ENCODE results near the gene PPFIA1. TPM values are rescaled to one million over a fixed set of nuclear protein-coding genes. Genes with fewer than 3 reads are reported as not detected.

PPFIA1 gene
- total and polyA plus RNA-seq, 2 of the 13 experiments (the other 11 are each of a cell fraction or from before 2014, with no cell fraction given) = 29.9 to 45.2 TPM

DNA sequence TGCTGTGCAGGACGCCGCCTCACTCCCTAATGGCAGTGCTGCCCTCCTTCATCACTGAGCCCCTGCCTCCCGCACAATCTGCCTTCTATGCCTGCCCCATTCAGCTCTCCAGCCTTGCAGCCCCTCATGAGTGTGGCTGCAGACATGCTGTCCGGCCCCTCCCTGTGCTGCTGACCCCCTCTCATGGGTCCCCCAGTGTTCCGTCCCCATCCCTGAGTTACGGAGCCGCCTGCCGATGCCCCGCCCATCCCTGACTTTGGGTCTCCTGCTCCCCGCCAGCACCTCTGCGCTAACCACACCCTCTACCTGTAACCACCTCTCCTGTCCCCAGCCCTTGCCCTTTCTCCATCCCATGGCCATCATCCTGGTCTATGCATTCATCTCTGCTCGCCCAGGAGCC is 161.1 kb downstream of the PPFIA1 start:
- intact Hi-C loops (cut with micrococcal nuclease; ENCODE audit: unreplicated experiment) (no loop called here), in situ Hi-C loops (cut with HindIII; ENCODE audit: extremely low pct_ligation_motif_present, low pct_unique_long_range_greater_than_20kb) (no loop called here)
- Histone ChIP-seq H3K9me3 (ENCODE audit: low read length) (no peaks in the 10 kb centered on the region), H3K36me3 (replicated peaks in 1 of 2; ENCODE audit: control insufficient read depth in 1 of 2, insufficient read depth in 2 of 2, low read length in 2 of 2) (peaks cover 62 to 90% of the 10 kb centered on the region in 2 experiments; a peak in 4 of 5 replicates), H3K4me3 (replicated peaks in 1 of 3; ENCODE audit: insufficient read depth in 1 of 3, low read depth in 2 of 3, low read length in 3 of 3) (no peak overlapping the region), H4K20me1 (ENCODE audit: insufficient read depth, low read length) (peaks cover under 1% of the 10 kb centered on the region; the same call in 1 of the 2 replicates), H3K27ac (ENCODE audit: extremely low read length, insufficient read depth, low read length) (no peak overlapping the region), H3K9ac (ENCODE audit: insufficient read depth, low read depth, low read length) (no peak overlapping the region), H3K4me1 (ENCODE audit: insufficient read depth, low read length) (no peaks in the 10 kb centered on the region), H3K27me3 (ENCODE audit: control insufficient read depth in 1 of 2, insufficient read depth in 2 of 2, low read length in 2 of 2) (no peaks in the 10 kb centered on the region; a peak in 1 of 5 replicates), H2AFZ (ENCODE audit: low read length) (no peak overlapping the region), H3K79me2 (ENCODE audit: insufficient read depth, low read length) (no peaks in the 10 kb centered on the region), H3K4me2 (ENCODE audit: low read depth, low read length) (no peak overlapping the region)
- ATAC-seq = no peak
- no peak for DNase-seq (ENCODE audit: low spot score)
- POLR2A ChIA-PET = no interaction called here
- no peak for FAIRE-seq
- 97% methylated on average over 12 of the region's 12 CpGs for WGBS (ENCODE audit: low lambda C conversion rate)
- CTCF ChIA-PET (ENCODE audit: low intra/inter-chr PET ratio, low total read pairs) = no interaction called here
- BruUV-seq (replicated peaks) = no TSS peak
- TF ChIP-seq MYC (CRISPR knock-in tag; IDR thresholded peaks at IDR 0.05; ENCODE audit: borderline replicate concordance) (no peak), ZNF235 (CRISPR knock-in tag; IDR thresholded peaks at IDR 0.05; ENCODE audit: borderline replicate concordance) (no peak), ELF3 (CRISPR knock-in tag; IDR thresholded peaks at IDR 0.05) (no peak), ZNF616 (CRISPR knock-in tag; IDR thresholded peaks at IDR 0.05; ENCODE audit: low read depth) (no peak), DNMT3B (CRISPR knock-in tag; conservative IDR thresholded peaks at IDR 0.05) (no peak), RARA (CRISPR knock-in tag; IDR thresholded peaks at IDR 0.05) (no peak), ZNF569 (CRISPR knock-in tag; IDR thresholded peaks at IDR 0.05; ENCODE audit: borderline replicate concordance) (no peak), MEIS2 (CRISPR knock-in tag; IDR thresholded peaks at IDR 0.05) (no peak)

DNA sequence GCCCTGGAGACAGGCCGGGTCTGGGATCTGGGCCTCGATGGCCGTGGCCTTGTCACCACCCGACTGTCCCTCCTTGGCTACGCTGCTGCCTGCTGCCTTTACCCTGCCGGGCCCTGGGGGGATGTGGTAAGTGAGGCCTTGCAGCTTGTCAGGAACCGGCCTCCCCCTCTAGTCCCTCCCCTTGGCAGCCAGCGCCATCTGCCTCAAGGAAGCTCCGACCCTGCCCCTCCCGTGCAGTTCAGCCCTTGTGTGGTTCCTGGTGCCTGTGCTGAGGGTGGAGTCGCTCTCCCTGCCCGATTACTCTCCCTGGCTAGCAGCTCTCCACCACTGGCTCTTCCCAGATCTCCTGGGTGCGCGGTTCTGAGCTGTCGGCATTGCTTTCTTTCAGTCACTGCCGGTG is 161.6 kb downstream of the PPFIA1 start:
- TF ChIP-seq RBM39 (IDR thresholded peaks at IDR 0.05; ENCODE audit: low read depth, low read length, poor library complexity, severe bottlenecking) = no peak
- TF ChIP-seq, protein P1, sequence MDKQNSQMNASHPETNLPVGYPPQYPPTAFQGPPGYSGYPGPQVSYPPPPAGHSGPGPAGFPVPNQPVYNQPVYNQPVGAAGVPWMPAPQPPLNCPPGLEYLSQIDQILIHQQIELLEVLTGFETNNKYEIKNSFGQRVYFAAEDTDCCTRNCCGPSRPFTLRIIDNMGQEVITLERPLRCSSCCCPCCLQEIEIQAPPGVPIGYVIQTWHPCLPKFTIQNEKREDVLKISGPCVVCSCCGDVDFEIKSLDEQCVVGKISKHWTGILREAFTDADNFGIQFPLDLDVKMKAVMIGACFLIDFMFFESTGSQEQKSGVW (CRISPR knock-in tag; IDR thresholded peaks at IDR 0.05; ENCODE audit: borderline replicate concordance) = no peak
- TF ChIP-seq NFE2L2 (IDR thresholded peaks at IDR 0.05; ENCODE audit: low read length) = no peak
- DNase-seq (ENCODE audit: low spot score) (no peak), ATAC-seq (no peak), FAIRE-seq (no peak)
- no peaks in the 10 kb centered on the region for H3K79me2 ChIP-seq (ENCODE audit: insufficient read depth, low read length)
- H3K9ac ChIP-seq (ENCODE audit: insufficient read depth, low read depth, low read length) = no peak overlapping the region
- ChIA-PET POLR2A (no interaction called here), CTCF (ENCODE audit: low intra/inter-chr PET ratio, low total read pairs) (no interaction called here)
- no peaks in the 10 kb centered on the region; a peak in 1 of 5 replicates for H3K27me3 ChIP-seq (ENCODE audit: control insufficient read depth in 1 of 2, insufficient read depth in 2 of 2, low read length in 2 of 2)
- peaks cover 4% of the 10 kb centered on the region; the same call in 1 of the 2 replicates for H4K20me1 ChIP-seq (ENCODE audit: insufficient read depth, low read length)
- H3K4me1 ChIP-seq (ENCODE audit: insufficient read depth, low read length) = no peaks in the 10 kb centered on the region
- peaks cover 64 to 92% of the 10 kb centered on the region in 2 experiments; a peak in 4 of 5 replicates for H3K36me3 ChIP-seq (replicated peaks in 1 of 2; ENCODE audit: control insufficient read depth in 1 of 2, insufficient read depth in 2 of 2, low read length in 2 of 2)
- H3K4me3 ChIP-seq (replicated peaks in 1 of 3; ENCODE audit: insufficient read depth in 1 of 3, low read depth in 2 of 3, low read length in 3 of 3) = no peak overlapping the region
- no peak overlapping the region for H2AFZ ChIP-seq (ENCODE audit: low read length)
- H3K9me3 ChIP-seq (ENCODE audit: low read length) = no peaks in the 10 kb centered on the region
- 99% methylated on average over 13 of the region's 16 CpGs for WGBS (ENCODE audit: low lambda C conversion rate)
- intact Hi-C loops (cut with micrococcal nuclease; ENCODE audit: unreplicated experiment) = no loop called here
- H3K27ac ChIP-seq (ENCODE audit: extremely low read length, insufficient read depth, low read length) = no peak overlapping the region
- in situ Hi-C loops (cut with HindIII; ENCODE audit: extremely low pct_ligation_motif_present, low pct_unique_long_range_greater_than_20kb) = no loop called here
- no TSS peak for BruUV-seq (replicated peaks)
- no peak overlapping the region for H3K4me2 ChIP-seq (ENCODE audit: low read depth, low read length)

All from HepG2 (cell line).